Measurements from ENCODE around the gene ITIH2.
"Not testable (repeated sequence)": the region's sequence is repeated elsewhere in the genome, so short reads cannot be mapped to it uniquely, and the experiment has no call there.

Gene ITIH2

DNA sequence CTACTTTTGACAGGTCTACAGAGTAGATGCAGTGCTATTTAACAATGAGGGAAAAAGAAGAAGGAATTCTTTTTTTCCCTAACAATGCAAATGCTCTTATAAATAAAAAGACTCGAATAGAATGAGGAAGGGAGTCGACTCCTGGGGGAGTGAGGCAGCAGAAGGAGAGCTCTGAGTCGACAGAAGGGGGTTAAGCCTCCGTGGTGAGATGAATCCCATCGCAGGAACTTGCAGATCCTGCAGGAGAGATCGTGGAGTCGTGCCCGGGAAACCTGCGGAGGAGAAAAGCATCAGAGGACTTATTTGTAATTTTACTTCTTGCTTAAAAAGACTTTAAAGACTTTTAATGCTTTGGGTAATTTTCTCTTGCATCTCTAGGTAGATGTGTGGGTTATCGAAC is 17.4 kb downstream of the ITIH2 start:
- H3K4me3 ChIP-seq (ENCODE audit: low read depth, low read length): no peak overlapping the region
- no peak for DNase-seq (ENCODE audit: low read depth)

DNA sequence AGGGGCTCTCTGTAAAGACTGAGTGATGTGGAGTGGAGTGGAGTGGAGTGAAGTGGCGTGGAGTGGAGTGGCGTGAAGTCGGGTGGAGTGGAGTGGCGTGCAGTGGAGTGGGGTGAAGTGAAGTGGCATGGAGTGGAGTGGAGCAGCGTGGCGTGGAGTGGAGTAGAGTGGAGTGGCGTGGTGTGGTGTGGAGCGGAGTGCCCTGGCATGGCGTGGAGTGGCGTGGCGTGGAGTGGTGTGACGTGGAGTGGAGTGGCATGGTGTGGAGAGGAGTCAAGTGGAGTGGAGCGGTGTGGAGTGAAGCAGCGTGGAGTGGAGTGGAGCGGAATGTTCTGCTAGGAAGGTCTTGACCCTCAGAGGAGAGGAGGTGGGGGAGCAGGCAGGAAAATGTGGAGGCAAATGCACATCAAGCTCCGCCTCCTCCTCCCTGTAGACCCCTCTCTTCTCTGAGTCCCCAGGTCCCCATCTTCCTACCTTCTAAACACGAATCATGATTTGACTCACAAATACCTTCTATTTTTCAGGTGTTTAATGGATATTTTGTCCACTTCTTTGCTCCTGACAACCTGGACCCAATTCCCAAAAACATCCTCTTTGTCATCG is 19.9 kb downstream of the ITIH2 start:
- DNase-seq (ENCODE audit: low read depth): no peak

DNA sequence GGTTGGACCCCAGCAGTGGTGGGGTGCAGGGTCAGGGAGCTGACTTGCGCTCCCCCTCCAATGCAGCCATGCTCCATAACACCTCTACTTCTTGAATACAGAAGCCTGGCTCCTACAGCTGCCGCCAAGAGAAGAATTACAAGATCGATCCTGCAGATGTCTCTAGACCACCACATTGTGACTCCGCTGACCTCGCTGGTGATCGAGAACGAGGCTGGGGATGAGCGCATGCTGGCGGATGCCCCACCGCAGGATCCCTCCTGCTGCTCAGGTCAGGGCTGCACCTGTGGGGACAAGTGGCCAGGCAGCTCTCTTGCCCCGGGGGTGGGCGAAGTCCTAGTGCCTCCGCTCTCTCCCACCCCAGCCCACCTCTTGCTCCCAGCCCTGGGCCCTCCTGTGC is 31.7 kb downstream of the ITIH2 start:
- DNase-seq (ENCODE audit: low read depth): no peak
- H3K4me3 ChIP-seq (ENCODE audit: low read depth, low read length): no peak overlapping the region

More for the DNA sequence above, 19.9 kb downstream of the ITIH2 start:
- no peak overlapping the region for H3K4me3 ChIP-seq (ENCODE audit: low read depth, low read length)

DNA sequence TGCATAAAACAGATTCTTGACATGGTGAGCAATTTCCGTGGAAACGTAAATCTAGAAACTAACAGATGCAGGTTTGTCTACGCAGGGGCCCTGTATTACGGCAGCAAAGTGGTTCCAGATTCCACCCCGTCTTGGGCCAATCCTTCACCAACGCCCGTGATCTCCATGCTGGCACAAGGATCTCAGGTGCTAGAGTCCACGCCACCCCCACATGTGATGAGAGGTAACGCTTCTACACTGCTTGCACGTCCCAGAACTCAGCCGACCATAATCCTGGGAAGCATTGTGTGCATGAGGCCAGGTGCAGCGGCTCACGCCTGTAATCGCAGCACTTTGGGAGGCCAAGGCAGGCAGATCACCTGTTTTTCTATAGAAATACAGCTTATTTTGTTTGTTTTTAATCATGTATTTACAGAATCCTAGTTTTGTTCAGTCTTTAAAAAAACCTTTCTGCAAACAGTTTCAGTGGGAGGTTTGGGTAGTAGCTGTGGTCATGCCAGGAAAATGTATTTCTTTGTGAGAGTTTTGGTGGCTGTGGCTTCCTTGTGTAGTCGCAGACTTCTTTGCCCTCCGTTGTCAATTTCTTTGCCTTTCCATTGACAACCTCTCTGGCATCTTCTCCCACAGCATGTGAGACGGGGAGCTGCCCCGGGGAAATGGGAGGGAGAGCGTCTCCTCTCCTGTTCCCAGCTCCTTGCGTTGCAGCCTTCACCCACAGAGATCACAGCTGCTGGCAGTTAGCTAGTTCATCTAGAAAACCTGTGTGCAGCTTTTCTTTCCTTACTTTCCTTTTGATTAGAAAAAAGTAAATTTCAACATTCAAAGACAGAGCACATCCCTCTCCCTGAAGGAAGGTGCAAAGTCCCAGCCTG is 35.7 kb downstream of the ITIH2 start:
- no peak overlapping the region for H3K4me3 ChIP-seq (ENCODE audit: low read depth, low read length)
- DNase-seq (ENCODE audit: low read depth): no peak

DNA sequence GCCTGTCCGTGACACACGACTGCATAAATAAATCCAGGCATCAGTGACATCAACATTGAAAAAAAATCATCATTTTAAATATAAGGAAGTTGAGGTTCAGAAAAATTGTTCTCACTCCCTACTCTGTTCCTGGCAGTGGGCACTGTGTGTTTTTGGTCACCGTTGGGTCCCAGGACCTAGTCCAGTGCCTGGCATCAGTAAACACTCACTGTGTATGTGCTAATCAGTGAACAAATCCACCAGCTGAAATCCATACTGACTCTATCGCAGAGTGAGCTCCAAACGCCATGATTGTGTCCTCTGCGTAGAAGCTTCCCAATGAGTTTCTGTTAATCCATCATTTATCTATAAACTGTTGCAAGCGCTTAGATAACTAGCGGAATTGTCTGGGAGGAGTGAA is 41.2 kb downstream of the ITIH2 start:
- DNase-seq (ENCODE audit: low read depth): no peak
- H3K4me3 ChIP-seq (ENCODE audit: low read depth, low read length): no peak overlapping the region

DNA sequence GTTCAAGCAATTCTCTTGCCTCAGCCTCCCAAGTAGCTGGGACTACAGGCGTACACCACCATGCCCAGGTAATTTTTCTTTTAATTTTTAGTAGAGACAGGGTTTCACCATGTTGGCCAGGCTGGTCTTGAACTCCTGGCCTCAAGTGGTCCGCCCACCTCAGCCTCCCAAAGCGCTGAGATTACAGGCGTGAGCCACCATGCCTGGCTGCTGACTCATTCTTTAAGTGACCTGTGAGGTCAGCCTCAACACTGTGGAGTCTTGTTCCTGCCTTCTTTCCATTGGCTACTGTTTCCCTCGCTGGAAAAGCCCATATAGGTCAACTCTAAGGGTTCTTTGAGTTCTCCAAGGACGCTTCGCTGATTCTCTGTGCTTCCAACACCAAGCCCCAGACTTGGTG is 45.5 kb downstream of the ITIH2 start:
- DNase-seq (ENCODE audit: low read depth); H3K4me3 ChIP-seq (ENCODE audit: low read depth, low read length): not testable (repeated sequence)

DNA sequence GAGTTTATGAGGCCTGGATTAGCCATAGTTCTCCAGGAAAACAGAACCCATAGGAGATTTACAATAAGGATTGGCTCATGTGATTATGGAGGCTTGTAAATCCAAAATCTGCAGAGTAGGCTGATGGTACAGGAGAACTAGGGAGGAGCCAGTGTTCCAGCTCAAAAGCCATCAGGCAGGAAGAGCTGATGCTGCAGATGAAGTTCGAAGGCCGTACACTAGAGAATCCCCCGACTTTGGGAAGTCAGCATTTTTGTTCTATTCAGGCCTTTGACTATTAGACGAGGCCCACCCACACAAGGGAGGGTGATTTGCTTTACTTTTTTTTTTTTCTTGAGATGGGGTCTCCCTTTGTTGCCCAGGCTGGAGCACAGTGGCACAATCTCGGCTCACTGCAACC is 47.1 kb downstream of the ITIH2 start:
- no peak for DNase-seq (ENCODE audit: low read depth)
- no peak overlapping the region for H3K4me3 ChIP-seq (ENCODE audit: low read depth, low read length)

DNA sequence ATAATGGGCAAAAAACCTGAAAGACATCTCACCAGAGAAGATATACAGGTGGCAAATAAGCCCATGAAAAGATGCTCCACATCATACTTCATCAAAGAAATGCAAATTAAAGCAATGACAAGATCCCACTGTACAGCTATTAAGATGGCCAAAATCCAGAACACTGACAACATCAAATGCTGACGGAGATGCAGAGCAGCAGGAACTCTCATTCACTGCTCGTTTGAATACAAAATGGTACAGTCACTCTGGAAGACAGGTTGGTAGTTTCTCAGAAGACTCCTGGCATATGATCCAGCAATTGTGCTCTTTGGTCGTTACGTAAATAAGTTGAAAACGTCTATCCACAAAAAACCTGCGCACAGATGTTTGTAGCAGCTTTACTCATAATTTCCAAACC is 49.1 kb downstream of the ITIH2 start:
- H3K4me3 ChIP-seq (ENCODE audit: low read depth, low read length): no peak overlapping the region
- DNase-seq (ENCODE audit: low read depth): no peak

DNA sequence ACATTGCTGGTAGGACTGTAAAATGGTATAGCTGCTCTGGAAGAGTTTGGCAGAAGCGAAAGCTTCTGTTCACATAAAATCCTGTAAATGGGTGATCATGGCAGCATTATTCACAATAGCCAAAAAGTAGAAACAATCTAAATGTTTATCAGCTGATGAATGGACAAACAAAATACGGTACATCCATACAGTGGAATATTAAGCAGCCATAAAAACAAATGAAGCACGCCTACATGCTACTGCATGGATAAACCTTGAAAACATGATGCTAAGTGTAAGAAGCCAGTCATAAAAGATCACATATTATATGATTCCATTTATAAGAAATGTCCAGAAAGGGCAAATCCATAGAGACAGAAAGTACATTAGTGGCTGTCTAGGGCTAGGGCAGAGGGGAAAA is 52.0 kb downstream of the ITIH2 start:
- no peak for DNase-seq (ENCODE audit: low read depth)

DNA sequence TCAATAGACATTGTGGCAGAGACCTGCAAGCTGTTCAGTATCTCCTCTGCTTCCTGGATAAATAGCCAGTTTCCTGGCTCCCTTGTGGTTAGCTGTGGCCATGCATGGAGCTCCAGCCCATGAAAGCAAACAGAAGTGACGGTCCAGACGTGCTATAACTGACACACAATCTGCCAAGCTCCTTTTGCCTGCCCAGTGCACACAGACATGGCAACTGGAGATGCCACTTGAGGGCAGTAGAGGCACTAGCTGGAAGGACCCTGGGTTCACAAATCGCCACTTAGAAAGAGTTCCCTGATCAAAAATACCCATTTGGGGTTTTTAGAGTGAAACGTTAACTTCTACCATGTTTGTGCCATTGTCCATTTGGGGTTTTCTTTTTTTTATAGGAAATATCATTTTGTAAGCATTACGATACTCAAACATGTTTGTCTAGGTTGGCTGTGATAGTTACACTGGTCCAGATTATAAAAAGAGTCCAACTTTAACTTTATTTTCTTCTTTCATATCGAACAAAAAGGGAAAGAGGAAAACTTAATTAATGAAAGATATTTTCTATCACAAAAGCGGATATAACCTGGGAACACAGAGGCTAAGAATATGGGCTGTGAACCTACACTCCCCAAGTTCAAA is 53.4 kb downstream of the ITIH2 start:
- no peak for DNase-seq (ENCODE audit: low read depth)
- H3K4me3 ChIP-seq (ENCODE audit: low read depth, low read length): no peak overlapping the region

More for the DNA sequence above, 52.0 kb downstream of the ITIH2 start:
- H3K4me3 ChIP-seq (ENCODE audit: low read depth, low read length): no peak overlapping the region

DNA sequence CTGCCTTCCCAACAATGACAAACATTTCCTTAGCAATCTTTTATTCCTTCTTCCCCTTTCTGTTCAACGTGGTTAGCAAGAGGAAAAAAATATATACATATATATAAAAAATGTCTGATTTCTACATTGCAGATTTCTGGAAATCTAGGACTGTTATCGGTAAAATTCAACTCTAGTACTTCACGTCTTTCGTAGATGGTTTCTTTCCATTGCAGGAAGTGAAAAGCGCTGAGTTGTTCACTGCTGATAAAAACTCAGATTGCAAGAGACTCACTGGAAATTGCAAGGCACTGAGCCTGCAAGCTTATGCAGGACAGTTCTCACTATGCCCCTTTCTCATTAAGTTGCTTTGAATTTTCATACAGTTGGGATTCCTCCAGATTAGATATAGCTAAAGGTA is 60.8 kb downstream of the ITIH2 start:
- H3K4me3 ChIP-seq (ENCODE audit: low read depth, low read length): no peak overlapping the region
- DNase-seq (ENCODE audit: low read depth): no peak

DNA sequence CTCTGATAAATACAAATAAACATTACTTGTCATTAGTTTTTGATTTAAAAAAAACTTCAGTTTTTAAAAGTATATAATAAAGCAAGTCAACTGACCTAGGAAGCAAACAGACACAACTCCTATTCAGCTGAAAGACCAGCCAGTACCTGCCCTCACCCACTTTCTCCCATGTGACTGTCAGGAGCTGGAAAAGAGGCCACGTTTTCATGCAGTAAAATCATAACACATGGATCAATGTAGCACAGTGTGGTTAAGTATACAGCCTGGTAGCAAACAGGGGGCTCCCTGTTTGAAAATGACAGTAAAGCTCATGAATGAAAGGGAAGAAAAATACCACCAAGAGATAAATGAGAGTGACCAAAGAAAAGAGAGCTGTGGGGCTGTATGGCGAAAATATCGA is 63.1 kb downstream of the ITIH2 start:
- DNase-seq (ENCODE audit: low read depth): no peak
- H3K4me3 ChIP-seq (ENCODE audit: low read depth, low read length): no peak overlapping the region

DNA sequence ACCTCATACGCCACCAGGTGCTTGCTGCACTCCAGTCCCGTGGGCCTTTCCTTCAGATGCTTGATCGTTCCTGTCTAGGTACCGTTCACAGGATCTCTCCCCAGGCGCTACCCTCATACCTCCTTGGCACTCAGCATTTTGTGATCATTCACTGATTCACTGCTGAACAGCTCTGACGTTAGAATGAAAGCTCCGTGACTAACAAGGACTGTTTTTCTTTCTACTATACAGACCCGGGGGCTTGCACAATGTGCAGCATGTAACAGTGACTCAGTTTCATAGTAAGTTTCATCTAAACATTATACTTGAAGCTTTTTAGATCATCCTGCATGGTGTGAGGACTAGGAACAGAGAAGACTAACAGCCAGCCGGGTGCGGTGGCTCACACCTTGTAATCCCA is 64.1 kb downstream of the ITIH2 start:
- no peak overlapping the region for H3K4me3 ChIP-seq (ENCODE audit: low read depth, low read length)
- peak; percentile 78 for DNase-seq (ENCODE audit: low read depth)

DNA sequence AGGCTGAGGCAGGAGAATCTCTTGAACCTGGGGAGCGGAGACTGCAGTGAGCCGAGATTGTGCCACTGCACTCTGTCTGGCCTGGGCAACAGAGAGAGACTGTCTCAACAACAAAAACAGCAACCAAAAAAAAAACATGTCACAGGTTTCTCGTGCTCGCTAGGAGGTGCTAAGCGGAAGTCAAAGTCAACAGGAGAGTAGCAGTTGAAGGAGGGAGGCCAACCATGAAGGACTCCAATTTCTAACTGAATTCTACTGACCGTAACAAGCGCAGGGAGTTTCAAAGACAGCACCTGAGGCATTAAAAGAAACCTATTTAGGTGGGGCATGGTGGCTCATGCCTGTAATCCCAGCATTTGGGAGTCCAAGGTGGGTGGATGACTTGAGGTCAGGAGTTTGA is 65.3 kb downstream of the ITIH2 start:
- DNase-seq (ENCODE audit: low read depth): no peak

DNA sequence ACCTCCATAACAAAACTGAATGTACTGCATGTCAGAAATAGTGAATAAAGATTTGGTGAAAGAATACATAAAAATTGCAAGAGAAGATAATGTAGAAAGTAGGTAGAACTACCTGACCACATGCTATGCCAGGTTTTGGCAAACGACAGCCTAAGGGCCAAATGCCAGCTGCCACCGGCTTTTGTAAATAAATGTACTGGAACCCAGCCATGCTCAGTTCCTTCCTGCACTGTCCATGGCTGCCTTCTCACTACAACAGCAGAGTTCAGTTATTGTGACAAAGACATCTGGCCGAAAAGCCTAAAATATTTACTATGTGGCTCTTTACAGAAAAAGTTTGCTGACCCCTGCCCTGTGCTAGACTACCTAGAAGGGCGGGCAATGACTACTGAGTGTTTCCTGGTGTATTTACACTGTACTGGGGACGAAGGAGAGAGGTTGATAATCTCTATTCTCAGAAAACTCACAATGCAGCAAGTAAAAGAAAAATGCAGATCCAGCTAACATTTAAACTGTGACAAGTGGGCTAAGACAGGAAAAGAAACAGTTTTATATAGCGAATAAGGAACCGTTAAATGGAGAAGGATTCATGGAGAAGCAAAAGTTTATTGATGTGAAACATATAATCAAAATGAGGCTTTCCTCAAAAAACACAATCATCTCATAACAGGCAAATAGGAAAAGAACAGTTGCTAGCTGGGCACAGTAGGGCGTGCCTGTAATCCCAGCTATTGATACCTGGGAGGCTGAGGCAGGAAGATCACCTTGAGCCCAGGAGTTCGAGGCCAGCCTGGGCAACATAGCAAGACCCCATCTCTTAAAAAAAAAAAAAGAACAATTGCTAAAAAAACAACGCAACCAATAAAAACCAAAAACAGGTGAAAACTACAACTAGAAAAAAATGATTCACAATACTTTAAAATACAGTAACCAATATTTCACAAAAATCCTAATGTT is 71.0 kb downstream of the ITIH2 start:
- DNase-seq (ENCODE audit: low read depth): no peak
- H3K4me3 ChIP-seq (ENCODE audit: low read depth, low read length): no peak overlapping the region

More for the DNA sequence above, 65.3 kb downstream of the ITIH2 start:
- no peak overlapping the region for H3K4me3 ChIP-seq (ENCODE audit: low read depth, low read length)

DNA sequence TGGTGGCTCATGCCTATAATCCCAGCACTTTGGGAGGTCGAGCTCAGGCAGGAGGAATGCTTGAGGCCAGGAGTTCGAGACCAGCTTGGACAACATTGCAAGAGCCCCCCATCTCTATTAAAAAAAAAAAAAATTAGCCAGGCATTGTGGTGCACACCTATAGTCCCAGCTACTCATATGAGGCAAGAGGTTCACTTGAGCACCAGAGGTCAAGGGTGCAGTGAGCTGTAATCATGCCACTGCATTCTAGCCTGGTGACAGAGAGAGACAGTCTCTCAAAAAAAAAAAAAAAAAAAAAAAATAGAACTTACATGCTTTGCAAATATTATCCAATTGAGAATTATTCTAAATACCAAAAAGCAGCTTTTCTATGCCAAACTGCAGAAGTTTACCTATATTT is 73.7 kb downstream of the ITIH2 start:
- no peak overlapping the region for H3K4me3 ChIP-seq (ENCODE audit: low read depth, low read length)
- no peak for DNase-seq (ENCODE audit: low read depth)

DNA sequence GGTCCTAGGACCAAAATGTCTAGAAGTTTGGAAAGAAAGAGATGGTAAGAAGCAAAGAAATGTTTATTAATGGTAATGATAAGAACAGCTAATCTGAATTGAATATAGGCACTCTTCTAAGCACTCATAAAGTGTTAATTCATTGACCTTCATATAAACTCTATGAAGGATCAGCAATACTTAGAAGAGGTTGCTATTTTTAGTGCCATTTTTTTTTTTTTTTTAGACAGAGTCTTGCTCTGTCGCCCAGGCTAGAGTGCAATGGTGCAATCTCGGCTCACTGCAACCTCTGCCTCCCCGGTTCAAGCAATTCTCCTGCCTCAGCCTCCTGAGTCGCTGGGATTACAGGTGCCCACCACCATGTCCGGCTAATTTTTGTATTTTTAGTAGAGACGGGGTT is 79.1 kb downstream of the ITIH2 start:
- not testable (repeated sequence) for H3K4me3 ChIP-seq (ENCODE audit: low read depth, low read length); DNase-seq (ENCODE audit: low read depth)

DNA sequence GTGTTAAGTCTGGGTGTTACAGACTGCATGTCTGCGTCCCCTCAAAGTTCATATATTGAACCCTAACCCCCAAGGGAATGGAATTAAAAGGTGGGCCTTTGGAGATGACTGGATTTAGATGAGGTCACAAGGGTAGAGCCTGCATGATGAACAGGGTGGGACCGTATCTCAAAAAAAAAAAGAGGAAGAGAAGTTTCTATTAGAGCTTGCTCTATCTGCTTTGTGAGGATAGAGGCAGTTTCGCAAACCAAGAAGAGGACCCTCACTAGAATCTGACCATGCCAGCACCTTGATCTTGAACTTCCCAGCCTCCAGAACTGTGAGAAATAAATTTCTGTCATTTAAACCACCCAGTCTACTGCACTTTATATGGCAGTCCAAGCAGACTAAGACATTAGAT is 83.3 kb downstream of the ITIH2 start:
- H3K4me3 ChIP-seq (ENCODE audit: low read depth, low read length): peak overlapping the region; percentile 98
- no peak for DNase-seq (ENCODE audit: low read depth)

DNA sequence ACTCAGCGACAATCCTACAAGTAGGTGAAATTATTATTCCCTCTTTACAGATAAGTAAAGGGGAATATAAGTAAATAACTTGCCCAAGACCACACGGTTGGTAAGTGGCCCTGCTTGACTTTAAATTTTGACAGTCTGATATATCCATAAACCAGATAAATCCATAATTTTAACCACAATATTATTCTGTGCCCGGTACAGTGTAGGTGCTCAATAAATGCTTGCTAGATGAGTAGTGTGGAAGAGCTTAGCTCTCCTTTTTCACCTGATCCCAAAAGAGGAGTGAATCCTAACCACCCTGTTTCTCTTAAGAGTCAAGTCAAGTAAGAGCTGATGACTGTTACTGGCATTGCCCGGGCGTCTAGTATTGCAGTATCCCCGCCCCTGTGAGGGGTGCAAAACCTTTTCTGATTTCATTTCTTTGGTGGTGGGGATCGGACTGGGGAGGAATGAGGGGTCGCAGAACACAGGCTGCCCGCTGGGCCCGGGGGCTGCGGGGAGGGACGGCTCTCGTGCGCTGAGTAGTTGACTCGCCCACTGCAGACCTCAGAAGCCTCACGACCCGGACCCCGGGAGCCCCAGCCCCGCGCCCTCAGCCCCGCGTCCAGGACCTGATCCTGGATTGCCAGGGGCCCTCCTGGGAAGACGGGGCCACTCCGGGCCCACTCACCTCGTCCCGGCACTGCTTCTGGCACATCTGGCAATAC is 84.2 kb downstream of the ITIH2 start:
- H3K4me3 ChIP-seq (ENCODE audit: low read depth, low read length): peak overlapping the region; percentile 98
- DNase-seq (ENCODE audit: low read depth): no peak

Measured in skeletal muscle cell (primary cell).